Thyroid gland (tissue), 4 donors: ENCODE results near the gene NKX2-3. TPM values are rescaled to one million over a fixed set of nuclear protein-coding genes. Genes with fewer than 3 reads are reported as not detected.

Experiments used
- DNase-seq, 2 donors: peaks; one replicate each; pipeline ENCODE4 v3.0.0-alpha.2; 2019
- H3K27ac ChIP-seq, 3 donors: fragments of 200-600 bp; sonication (generic); 1 replicate in 2 of 3; 2 replicates in 1 of 3; pipeline ENCODE4 v1.5.1; 2016 to 2019; ENCODE audit warnings: mild to moderate bottlenecking in 1 of 3, moderate library complexity in 1 of 3
- H3K27me3 ChIP-seq: fragments of 200-600 bp; sonication (generic); one replicate; pipeline ENCODE4 v1.5.1; 2019
- H3K36me3 ChIP-seq, 2 donors: fragments of 200-600 bp; sonication (generic); one replicate each; pipeline ENCODE4 v1.5.1; 2016 to 2019
- H3K4me1 ChIP-seq, 2 donors: fragments of 200-600 bp; sonication (generic); one replicate each; pipeline ENCODE4 v1.5.1; 2017 to 2019
- H3K4me3 ChIP-seq, 3 donors: fragments of 200-600 bp; sonication (generic); replicated peaks in 1 of 3; 1 replicate in 2 of 3; 2 replicates in 1 of 3; pipeline ENCODE4 v1.5.1; 2016; ENCODE audit warnings: mild to moderate bottlenecking in 1 of 3
- H3K9me3 ChIP-seq: fragments of 200-600 bp; sonication (generic); one replicate; pipeline ENCODE4 v1.5.1; 2017
- POLR2A ChIP-seq, 2 donors: fragments of 450-650 bp; IDR thresholded peaks; one replicate each; pipeline ENCODE4 v1.6.1; 2017; ENCODE audit warnings: antibody characterized with exemption in 2 of 2, mild to moderate bottlenecking in 2 of 2, moderate library complexity in 1 of 2
- WGBS, 2 donors: methylation state at CpG; one replicate each; pipeline ENCODE4 v1.1.5; 2017; 5-methylcytosine and 5-hydroxymethylcytosine counted together
- intact Hi-C: fragments of 100-400 bp; cut with DNase I; formaldehyde crosslinking; loops from one replicate; pipeline ENCODE4 v1.15.1; 2023
- total RNA-seq, 4 donors: library from RNA; depleted of rRNA; stranded (reverse); fragments of >200 nt; gene quantifications; one replicate each; pipeline ENCODE4 v1.2.3, GENCODE V29; 2016
- TF ChIP-seq, protein P1 (sequence below), 6 experiments: fragments of 200-600 bp in 3 of 6; fragments of 450-650 bp in 3 of 6; sonication (generic) in 3 of 6; IDR thresholded peaks; one replicate each; pipeline ENCODE4 v1.5.1; 2016 to 2019; ENCODE audit warnings: antibody characterized with exemption in 6 of 6, mild to moderate bottlenecking in 2 of 6, inconsistent platforms in 1 of 6, moderate library complexity in 1 of 6

Gene NKX2-3
- total RNA-seq, 4 donors from 2014 or later = 3.3 TPM; not detected in 3

DNA sequence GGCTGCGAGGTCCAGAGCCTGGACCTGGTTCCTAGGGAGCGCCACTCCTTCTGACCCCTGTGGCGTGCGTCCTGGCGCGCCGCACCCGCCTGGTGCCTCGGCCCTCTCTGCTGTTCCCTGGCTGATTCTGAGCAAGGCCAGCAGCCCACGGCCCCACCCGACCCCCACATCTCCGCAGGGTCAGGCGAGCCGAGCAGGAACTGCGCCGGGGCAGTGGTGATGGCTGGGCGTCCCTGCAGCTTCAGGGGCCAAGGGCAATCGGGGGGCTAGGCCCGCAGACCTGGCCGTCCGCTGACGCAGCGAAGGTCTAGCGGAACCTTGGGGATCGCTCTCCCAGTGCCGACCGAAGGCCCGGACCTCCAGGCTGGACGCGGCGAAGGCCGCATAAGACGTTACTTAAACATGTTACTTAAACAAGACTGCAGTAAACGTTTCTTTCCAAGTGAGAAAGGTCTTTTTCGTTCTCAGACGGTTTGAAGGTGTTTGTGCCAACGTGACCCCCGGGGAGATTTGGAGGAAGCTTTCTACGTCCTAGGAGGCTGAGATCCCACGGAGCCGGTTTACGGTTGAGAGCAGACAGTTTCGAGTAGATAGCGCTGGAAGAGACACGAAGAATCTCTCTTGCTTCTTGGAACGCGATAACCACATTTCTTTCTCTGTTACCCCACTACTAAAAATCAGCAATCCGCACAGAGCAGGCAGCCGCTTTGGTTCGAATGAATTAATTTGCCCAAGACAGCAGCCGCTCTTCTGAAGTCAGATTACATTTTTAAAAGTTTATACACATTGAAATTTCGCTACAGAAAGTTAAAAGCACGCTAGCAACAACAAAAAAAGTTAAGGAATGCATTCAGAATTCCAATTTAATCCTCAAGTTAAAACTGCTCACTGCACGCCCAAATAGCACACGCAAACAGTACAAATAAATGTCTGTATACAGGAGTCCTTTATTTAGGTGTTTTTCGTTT lies 4.9 kb upstream of the NKX2-3 start:
- H3K27me3 ChIP-seq = peaks cover 96% of the 10 kb centered on the region
- no peak for DNase-seq
- TF ChIP-seq POLR2A (IDR thresholded peaks at IDR 0.05) = no peak
- TF ChIP-seq, protein P1, sequence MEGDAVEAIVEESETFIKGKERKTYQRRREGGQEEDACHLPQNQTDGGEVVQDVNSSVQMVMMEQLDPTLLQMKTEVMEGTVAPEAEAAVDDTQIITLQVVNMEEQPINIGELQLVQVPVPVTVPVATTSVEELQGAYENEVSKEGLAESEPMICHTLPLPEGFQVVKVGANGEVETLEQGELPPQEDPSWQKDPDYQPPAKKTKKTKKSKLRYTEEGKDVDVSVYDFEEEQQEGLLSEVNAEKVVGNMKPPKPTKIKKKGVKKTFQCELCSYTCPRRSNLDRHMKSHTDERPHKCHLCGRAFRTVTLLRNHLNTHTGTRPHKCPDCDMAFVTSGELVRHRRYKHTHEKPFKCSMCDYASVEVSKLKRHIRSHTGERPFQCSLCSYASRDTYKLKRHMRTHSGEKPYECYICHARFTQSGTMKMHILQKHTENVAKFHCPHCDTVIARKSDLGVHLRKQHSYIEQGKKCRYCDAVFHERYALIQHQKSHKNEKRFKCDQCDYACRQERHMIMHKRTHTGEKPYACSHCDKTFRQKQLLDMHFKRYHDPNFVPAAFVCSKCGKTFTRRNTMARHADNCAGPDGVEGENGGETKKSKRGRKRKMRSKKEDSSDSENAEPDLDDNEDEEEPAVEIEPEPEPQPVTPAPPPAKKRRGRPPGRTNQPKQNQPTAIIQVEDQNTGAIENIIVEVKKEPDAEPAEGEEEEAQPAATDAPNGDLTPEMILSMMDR (IDR thresholded peaks at IDR 0.05) = no peak
- H3K36me3 ChIP-seq = no peaks in the 10 kb centered on the region
- H3K4me1 ChIP-seq = peaks cover 15 to 21% of the 10 kb centered on the region in 2 donors
- H3K9me3 ChIP-seq = no peaks in the 10 kb centered on the region
- no peak overlapping the region for H3K4me3 ChIP-seq
- intact Hi-C loops = no loop called here
- WGBS, 2 donors = 19 to 23% methylated on average over 39 to 40 of the region's 56 CpGs
- H3K27ac ChIP-seq = no peak overlapping the region

DNA sequence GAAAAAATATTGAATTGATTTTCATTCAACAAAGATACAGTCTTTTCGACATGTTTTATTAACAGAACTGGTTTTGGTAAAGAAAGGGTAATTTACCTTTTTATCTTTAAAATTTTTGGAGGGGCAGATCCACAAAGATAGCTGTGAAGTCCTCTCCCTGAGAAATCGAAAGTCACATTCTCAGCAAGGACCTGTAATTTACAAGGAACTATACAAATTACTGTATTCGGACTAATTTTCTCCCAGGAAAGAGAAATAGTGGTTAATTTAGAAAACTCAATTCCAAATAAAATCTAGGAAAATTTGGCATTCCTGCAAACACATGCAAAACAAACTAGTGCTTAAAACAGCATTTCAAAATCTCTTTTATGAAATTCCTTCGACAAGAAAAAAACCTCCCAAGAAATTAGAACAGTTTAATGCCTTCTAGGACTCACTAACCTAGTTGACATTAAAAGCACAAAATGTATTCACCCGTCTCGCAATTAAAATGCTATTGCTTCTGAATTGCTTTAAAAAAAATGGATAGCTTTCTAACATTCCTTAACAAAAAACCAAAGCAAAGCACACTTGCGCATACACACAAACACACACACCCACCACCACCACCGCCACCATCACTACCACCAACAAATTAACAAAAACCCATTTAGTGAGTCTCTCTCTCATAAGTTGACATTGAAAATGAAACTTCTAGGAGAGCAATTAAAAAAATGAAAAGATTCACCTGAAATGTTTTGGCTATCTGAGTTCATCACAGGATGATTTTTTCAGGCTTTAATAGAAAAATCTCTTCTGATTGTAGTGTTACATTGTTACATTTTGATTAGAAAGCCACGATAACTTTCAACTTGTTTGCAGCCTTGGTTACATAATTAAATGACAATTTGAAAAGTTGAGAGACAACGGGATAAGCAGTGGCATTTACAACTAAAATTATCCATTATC lies 4.0 kb upstream of the NKX2-3 start:
- Histone ChIP-seq H3K4me1 (peaks cover 7 to 24% of the 10 kb centered on the region in 2 donors), H3K36me3 (no peaks in the 10 kb centered on the region), H3K27me3 (peaks cover 96% of the 10 kb centered on the region), H3K27ac (no peak overlapping the region), H3K9me3 (no peaks in the 10 kb centered on the region), H3K4me3 (no peak overlapping the region)
- intact Hi-C loops = no loop called here
- no peak for DNase-seq
- TF ChIP-seq POLR2A (IDR thresholded peaks at IDR 0.05) = no peak
- TF ChIP-seq, protein P1 (IDR thresholded peaks at IDR 0.05) = no peak
- WGBS, 2 donors = 34 to 36% methylated on average over 10 of the region's 10 CpGs

DNA sequence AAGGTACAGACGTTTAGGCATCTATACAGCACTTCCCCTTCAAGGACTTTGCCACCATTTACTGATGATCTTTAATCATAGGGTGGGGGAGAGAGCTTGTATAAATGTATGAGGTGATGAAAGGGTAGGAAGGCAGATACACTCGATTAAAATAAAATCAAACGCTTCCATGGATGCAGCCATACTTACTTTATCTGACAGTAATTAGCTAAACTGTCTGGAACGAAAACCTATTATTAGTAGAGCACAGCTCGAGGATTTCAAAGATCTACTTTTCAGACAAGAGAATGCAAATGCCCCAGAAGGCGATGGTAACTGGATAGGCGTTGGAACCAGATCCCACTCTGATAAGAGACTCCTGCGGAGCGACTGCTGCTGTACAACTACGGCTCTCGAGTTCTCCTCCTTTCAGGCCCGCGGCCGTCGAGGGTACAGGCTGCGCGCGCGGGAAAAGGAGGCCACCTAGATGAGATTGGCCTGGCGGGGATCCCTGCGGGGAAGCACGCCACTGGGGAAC lies 3.1 kb upstream of the NKX2-3 start:
- H3K4me3 ChIP-seq = no peak overlapping the region
- no peak for DNase-seq
- no peak overlapping the region for H3K27ac ChIP-seq
- TF ChIP-seq, protein P1 (IDR thresholded peaks at IDR 0.05) = no peak
- no peak for TF ChIP-seq POLR2A (IDR thresholded peaks at IDR 0.05)
- H3K9me3 ChIP-seq = no peaks in the 10 kb centered on the region
- intact Hi-C loops = no loop called here
- H3K4me1 ChIP-seq = peaks cover 7 to 23% of the 10 kb centered on the region in 2 donors
- 23 to 24% methylated on average over 21 to 22 of the region's 22 CpGs for WGBS, 2 donors
- peaks cover 96% of the 10 kb centered on the region for H3K27me3 ChIP-seq
- no peaks in the 10 kb centered on the region for H3K36me3 ChIP-seq

DNA sequence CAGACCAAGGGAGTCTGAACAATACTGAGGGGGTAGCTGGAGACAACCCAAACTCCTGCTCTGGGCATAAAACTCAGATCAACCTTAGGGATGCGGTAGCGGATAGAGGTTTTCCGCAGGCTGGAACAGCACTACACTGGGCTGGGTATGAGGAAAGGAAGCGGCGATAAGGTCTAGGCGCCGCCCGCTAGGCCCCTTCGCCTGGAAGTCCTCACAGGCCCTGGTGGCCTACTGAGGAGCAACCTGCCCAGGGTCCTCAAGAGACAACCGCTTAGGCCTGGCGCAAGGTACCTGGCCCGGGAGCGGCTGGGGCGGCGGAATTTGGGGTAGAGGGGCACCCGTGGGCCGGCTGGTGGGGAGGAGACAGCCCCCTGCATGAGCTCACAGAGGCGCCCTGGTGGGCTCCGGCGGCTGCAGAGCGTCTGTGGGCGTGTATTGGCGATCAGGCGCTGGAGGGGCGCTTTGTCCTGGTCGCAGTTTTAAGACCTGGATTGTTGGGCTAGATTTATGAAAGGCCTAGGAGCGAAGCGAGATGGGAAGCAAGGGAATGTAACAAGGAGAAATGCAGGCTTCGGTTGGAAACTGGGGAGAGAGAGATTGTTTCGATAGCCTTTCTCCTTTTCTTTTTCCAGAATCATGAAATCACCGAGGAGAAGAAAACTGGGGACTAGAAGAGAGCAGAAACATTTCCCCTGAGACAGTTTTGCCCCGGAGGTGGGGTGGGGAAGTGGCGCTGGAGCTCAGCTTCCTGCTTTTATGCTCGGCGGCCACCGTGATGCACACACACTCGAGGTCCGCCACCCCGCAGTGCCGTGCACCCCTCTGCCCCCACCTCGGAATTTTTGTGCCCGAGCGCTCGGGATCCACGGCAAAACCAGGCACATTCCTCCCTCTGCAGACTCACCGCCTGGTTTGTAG lies 2.4 kb upstream of the NKX2-3 start:
- Histone ChIP-seq H3K4me3 (no peak overlapping the region), H3K9me3 (no peaks in the 10 kb centered on the region), H3K4me1 (peaks cover 11 to 29% of the 10 kb centered on the region in 2 donors), H3K27me3 (peaks cover 95% of the 10 kb centered on the region), H3K27ac (no peak overlapping the region), H3K36me3 (no peaks in the 10 kb centered on the region)
- TF ChIP-seq, protein P1 (IDR thresholded peaks at IDR 0.05) = no peak
- no peak for TF ChIP-seq POLR2A (IDR thresholded peaks at IDR 0.05)
- DNase-seq = no peak
- 14 to 19% methylated on average over 32 to 39 of the region's 46 CpGs for WGBS, 2 donors
- intact Hi-C loops = no loop called here
